Neural progenitor cell (in vitro differentiated cells): ENCODE measurements around the gene KCNAB3.

Experiments
- EZH2phosphoT487 ChIP-seq: fragments of 200-600 bp; sonication (generic); IDR thresholded peaks from 2 replicates; pipeline ENCODE4 v1.6.1; 2017; ENCODE audit warnings: antibody characterized with exemption
- TF ChIP-seq, protein P1 (sequence below): fragments of 200-600 bp; sonication (generic); IDR thresholded peaks from 2 replicates; pipeline ENCODE4 v1.5.1; 2017; ENCODE audit warnings: antibody characterized with exemption, mild to moderate bottlenecking

DNA sequence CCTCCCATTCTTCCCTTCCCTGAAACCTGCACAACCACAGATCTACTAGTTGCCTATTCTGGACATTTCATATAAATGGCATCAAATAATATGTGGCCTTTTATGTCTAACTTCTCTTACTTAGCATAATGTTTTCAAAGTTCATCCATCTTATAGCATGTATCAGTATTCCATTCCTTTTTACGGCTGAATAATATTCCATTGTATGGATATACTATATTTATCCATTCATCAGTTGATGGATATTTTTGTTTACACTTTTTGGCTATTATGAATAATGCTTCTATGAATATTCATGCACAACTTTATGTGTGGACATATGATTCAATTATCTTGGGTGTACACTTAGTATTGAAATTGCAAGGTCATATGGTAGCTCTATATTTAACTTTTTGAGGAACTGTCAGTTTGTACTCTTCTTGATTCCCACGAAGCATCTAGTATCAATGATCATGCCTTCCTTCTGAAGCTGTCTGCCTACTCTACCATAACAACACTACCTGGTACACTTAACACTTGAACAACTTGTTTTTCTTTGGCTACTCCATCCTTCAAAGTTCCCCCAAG, 53.8 kb downstream of the KCNAB3 start:
- TF ChIP-seq, protein P1, sequence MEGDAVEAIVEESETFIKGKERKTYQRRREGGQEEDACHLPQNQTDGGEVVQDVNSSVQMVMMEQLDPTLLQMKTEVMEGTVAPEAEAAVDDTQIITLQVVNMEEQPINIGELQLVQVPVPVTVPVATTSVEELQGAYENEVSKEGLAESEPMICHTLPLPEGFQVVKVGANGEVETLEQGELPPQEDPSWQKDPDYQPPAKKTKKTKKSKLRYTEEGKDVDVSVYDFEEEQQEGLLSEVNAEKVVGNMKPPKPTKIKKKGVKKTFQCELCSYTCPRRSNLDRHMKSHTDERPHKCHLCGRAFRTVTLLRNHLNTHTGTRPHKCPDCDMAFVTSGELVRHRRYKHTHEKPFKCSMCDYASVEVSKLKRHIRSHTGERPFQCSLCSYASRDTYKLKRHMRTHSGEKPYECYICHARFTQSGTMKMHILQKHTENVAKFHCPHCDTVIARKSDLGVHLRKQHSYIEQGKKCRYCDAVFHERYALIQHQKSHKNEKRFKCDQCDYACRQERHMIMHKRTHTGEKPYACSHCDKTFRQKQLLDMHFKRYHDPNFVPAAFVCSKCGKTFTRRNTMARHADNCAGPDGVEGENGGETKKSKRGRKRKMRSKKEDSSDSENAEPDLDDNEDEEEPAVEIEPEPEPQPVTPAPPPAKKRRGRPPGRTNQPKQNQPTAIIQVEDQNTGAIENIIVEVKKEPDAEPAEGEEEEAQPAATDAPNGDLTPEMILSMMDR: no peak
- TF ChIP-seq EZH2phosphoT487: no peak
